HepG2 (cell line): Measurements from ENCODE around the gene IGFALS. TPM values are rescaled to one million over a fixed set of nuclear protein-coding genes. Genes with fewer than 3 reads are reported as not detected.

Experiments used
- ATF1 ChIP-seq: IDR thresholded peaks from 2 replicates; pipeline ENCODE4 v1.6.1; 2016; ENCODE audit warnings: mild to moderate bottlenecking, control low read depth
- GPN1 ChIP-seq: sonication (generic); formaldehyde crosslinking; IDR thresholded peaks from 2 replicates; pipeline ENCODE4 v1.5.1; 2020; ENCODE audit warnings: missing genetic modification reagents, borderline replicate concordance
- HNF4G ChIP-seq, 2 experiments: sonication (generic) in 1 of 2; formaldehyde crosslinking in 1 of 2; IDR thresholded peaks; 2 replicates each; pipeline versions ENCODE4 v1.4.0 to v1.6.1; 2011 to 2020; ENCODE audit warnings: borderline replicate concordance in 2 of 2, low read depth in 2 of 2, mild to moderate bottlenecking in 2 of 2, low read length in 1 of 2, missing genetic modification reagents in 1 of 2, moderate library complexity in 1 of 2
- HNRNPL ChIP-seq: fragments of 200-400 bp; formaldehyde crosslinking; IDR thresholded peaks from 2 replicates; pipeline ENCODE4 v1.6.1; 2017; ENCODE audit warnings: mild to moderate bottlenecking, low read depth, low read length
- PAX8 ChIP-seq: sonication (generic); formaldehyde crosslinking; IDR thresholded peaks from 2 replicates; pipeline ENCODE4 v1.8.0; 2022; ENCODE audit warnings: mild to moderate bottlenecking, missing genetic modification reagents, borderline replicate concordance
- PITX1 ChIP-seq: sonication (generic); formaldehyde crosslinking; IDR thresholded peaks from 2 replicates; pipeline ENCODE4 v1.5.1; 2020; ENCODE audit warnings: mild to moderate bottlenecking, missing genetic modification reagents
- RBFOX2 ChIP-seq: fragments of 200-400 bp; formaldehyde crosslinking; IDR thresholded peaks from 2 replicates; pipeline ENCODE4 v1.6.1; 2017; ENCODE audit warnings: low read depth, mild to moderate bottlenecking, low read length
- SAFB2 ChIP-seq: sonication (generic); formaldehyde crosslinking; IDR thresholded peaks from 2 replicates; pipeline ENCODE4 v1.5.1; 2020; ENCODE audit warnings: missing genetic modification reagents, low read depth, mild to moderate bottlenecking, borderline replicate concordance
- SETDB1 ChIP-seq: sonication (generic); formaldehyde crosslinking; IDR thresholded peaks from 2 replicates; pipeline ENCODE4 v1.5.1; 2020; ENCODE audit warnings: missing genetic modification reagents, mild to moderate bottlenecking, borderline replicate concordance
- SRY ChIP-seq: sonication (generic); formaldehyde crosslinking; IDR thresholded peaks from 2 replicates; pipeline ENCODE4 v1.8.0; 2022; ENCODE audit warnings: mild to moderate bottlenecking, missing genetic modification reagents
- TFAP4 ChIP-seq: sonication (generic); IDR thresholded peaks from 2 replicates; pipeline ENCODE4 v1.6.1; 2016; ENCODE audit warnings: low read depth, borderline replicate concordance
- TGIF2 ChIP-seq: IDR thresholded peaks from 2 replicates; pipeline ENCODE4 v1.6.1; 2016; ENCODE audit warnings: control low read depth, missing compliant biosample characterization
- ZBTB1 ChIP-seq: sonication (generic); formaldehyde crosslinking; IDR thresholded peaks from 2 replicates; pipeline ENCODE4 v1.4.0; 2020; ENCODE audit warnings: missing genetic modification reagents, borderline replicate concordance
- ZBTB2 ChIP-seq: sonication (generic); formaldehyde crosslinking; IDR thresholded peaks from 2 replicates; pipeline ENCODE4 v1.8.0; 2022; ENCODE audit warnings: low read depth, missing genetic modification reagents
- ZBTB49 ChIP-seq: sonication (generic); formaldehyde crosslinking; IDR thresholded peaks from 2 replicates; pipeline ENCODE4 v1.4.0; 2020; ENCODE audit warnings: missing genetic modification reagents, borderline replicate concordance
- ZMYM3 ChIP-seq: sonication (generic); formaldehyde crosslinking; IDR thresholded peaks from 2 replicates; pipeline ENCODE4 v1.5.1; 2020; ENCODE audit warnings: mild to moderate bottlenecking, missing genetic modification reagents
- ZNF251 ChIP-seq: sonication (generic); formaldehyde crosslinking; IDR thresholded peaks from 2 replicates; pipeline ENCODE4 v1.9.0; 2021; ENCODE audit warnings: mild to moderate bottlenecking, missing genetic modification reagents
- ZNF720 ChIP-seq: sonication (generic); formaldehyde crosslinking; IDR thresholded peaks from 2 replicates; pipeline ENCODE4 v1.4.0; 2020; ENCODE audit warnings: missing genetic modification reagents
- ZNF773 ChIP-seq: sonication (generic); formaldehyde crosslinking; IDR thresholded peaks from 2 replicates; pipeline ENCODE4 v1.4.0; 2020; ENCODE audit warnings: missing genetic modification reagents, borderline replicate concordance
- ZNF878 ChIP-seq: sonication (generic); formaldehyde crosslinking; IDR thresholded peaks from 2 replicates; pipeline ENCODE4 v1.8.1; 2023; ENCODE audit warnings: mild to moderate bottlenecking, missing genetic modification reagents, moderate library complexity
- polyA plus RNA-seq, 8 experiments: library from polyadenylated mRNA; depleted of rRNA in 3 of 8; stranded (reverse) in 7 of 8; unstranded in 1 of 8; fragments of >200 nt; fragmentation: Illumina TruSeq in 4 of 8; extraction: Trizol in 4 of 8; gene quantifications; 2 replicates each; pipeline versions ENCODE4 v1.2.1 to v1.2.3, GENCODE V29; 2011 to 2016; ENCODE audit warnings: low read depth in 4 of 8, missing spikeins in 1 of 8, mixed read lengths in 1 of 8; ENCODE audit not compliant: insufficient read depth in 1 of 8
- total RNA-seq, 5 experiments: library from RNA; depleted of rRNA; stranded (reverse); fragments of >200 nt; fragmentation: Illumina TruSeq; extraction: Trizol; gene quantifications; 2 replicates each; pipeline ENCODE4 v1.2.3, GENCODE V29; 2016; ENCODE audit warnings: low read depth in 1 of 5
- TF ChIP-seq, protein P1 (sequence below): sonication (generic); formaldehyde crosslinking; IDR thresholded peaks from 2 replicates; pipeline ENCODE4 v1.4.0; 2020; ENCODE audit warnings: mild to moderate bottlenecking, missing genetic modification reagents
- TF ChIP-seq, protein P2 (sequence below): sonication (generic); formaldehyde crosslinking; IDR thresholded peaks from 2 replicates; pipeline ENCODE4 v1.5.1; 2020; ENCODE audit warnings: missing genetic modification reagents, mild to moderate bottlenecking, borderline replicate concordance

The IGFALS gene
- total and polyA plus RNA-seq, 2 of the 13 experiments (the other 11 are each of a cell fraction or from before 2014, with no cell fraction given), result 0.34 to 2.4 TPM

- 0 out of 2 replicates have a peak, but pooled peaks have one; percentile 20 for TF ChIP-seq ZBTB2 (CRISPR knock-in tag)
- TF ChIP-seq PAX8 (CRISPR knock-in tag), result no peak
- no peak; the same call in 1 of the 2 replicates for TF ChIP-seq SRY
- no peak for TF ChIP-seq GPN1 (CRISPR knock-in tag)
- TF ChIP-seq ATF1 (CRISPR knock-in tag), result no peak
- TF ChIP-seq, protein P1, sequence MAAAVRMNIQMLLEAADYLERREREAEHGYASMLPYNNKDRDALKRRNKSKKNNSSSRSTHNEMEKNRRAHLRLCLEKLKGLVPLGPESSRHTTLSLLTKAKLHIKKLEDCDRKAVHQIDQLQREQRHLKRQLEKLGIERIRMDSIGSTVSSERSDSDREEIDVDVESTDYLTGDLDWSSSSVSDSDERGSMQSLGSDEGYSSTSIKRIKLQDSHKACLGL (CRISPR knock-in tag), result no peak
- TF ChIP-seq PITX1 (CRISPR knock-in tag), result peak; percentile 90
- peak; percentile 95 for TF ChIP-seq HNF4G (IDR thresholded peaks at IDR 0.05; ENCODE audit: borderline replicate concordance, low read depth, low read length)
- peak; percentile 77; the same call in 1 of the 2 replicates for TF ChIP-seq HNF4G (CRISPR knock-in tag; IDR thresholded peaks at IDR 0.05; ENCODE audit: borderline replicate concordance, low read depth)
- TF ChIP-seq ZBTB49 (CRISPR knock-in tag), result no peak
- no peak for TF ChIP-seq ZNF773 (CRISPR knock-in tag)
- TF ChIP-seq ZNF878 (CRISPR knock-in tag), result no peak
- peak; percentile 72 for TF ChIP-seq RBFOX2
- TF ChIP-seq SETDB1, result no peak
- TF ChIP-seq, protein P2, sequence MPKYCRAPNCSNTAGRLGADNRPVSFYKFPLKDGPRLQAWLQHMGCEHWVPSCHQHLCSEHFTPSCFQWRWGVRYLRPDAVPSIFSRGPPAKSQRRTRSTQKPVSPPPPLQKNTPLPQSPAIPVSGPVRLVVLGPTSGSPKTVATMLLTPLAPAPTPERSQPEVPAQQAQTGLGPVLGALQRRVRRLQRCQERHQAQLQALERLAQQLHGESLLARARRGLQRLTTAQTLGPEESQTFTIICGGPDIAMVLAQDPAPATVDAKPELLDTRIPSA (CRISPR knock-in tag), result no peak
- TF ChIP-seq ZMYM3, result peak; percentile 70
- no peak for TF ChIP-seq HNRNPL
- TF ChIP-seq TGIF2 (CRISPR knock-in tag), result 0 out of 2 replicates have a peak, but pooled peaks have one; percentile 16
- peak; percentile 51; the same call in 1 of the 2 replicates for TF ChIP-seq TFAP4
- TF ChIP-seq ZNF251 (CRISPR knock-in tag), result no peak
- TF ChIP-seq ZNF720 (CRISPR knock-in tag), result no peak
- TF ChIP-seq ZBTB1, result no peak
- no peak for TF ChIP-seq SAFB2 (CRISPR knock-in tag)
Observed at GRCh38 chr16:1828645-1829410, 35.3 kb upstream of the IGFALS start (continued).
